Keratinocyte (primary cell): ENCODE data around the gene AXL. TPM values are rescaled to one million over a fixed set of nuclear protein-coding genes. Genes with fewer than 3 reads are reported as not detected.
A peak's percentile ranks its signal among the peaks of the same experiment; 100 is the strongest.

Experiments used
- DNase-seq: peaks from one replicate; pipeline ENCODE4 v3.0.0-alpha.2; 2011; ENCODE audit warnings: low read depth, missing footprints, low spot score
- FAIRE-seq: peaks from 2 replicates; lab custom pipeline; 2011; peaks lifted over from hg19 to GRCh38; lab: Jason Lieb, UNC
- H2AFZ ChIP-seq: 2 replicates; pipeline ENCODE4 v1.6.0; 2012; ENCODE audit warnings: low read length, control low read depth, inconsistent platforms; ENCODE audit not compliant: control insufficient read depth
- H3K27ac ChIP-seq: 2 replicates; pipeline ENCODE4 v1.5.1; 2011; ENCODE audit warnings: low read length; ENCODE audit not compliant: control insufficient read depth, insufficient read depth
- H3K27me3 ChIP-seq: 3 replicates; pipeline ENCODE4 v1.6.0; 2011; ENCODE audit warnings: low read length; ENCODE audit not compliant: control insufficient read depth, insufficient read depth; ENCODE audit errors: extremely low read depth
- H3K36me3 ChIP-seq, 2 experiments: 2 replicates in 1 of 2; 3 replicates in 1 of 2; pipeline ENCODE4 v1.5.1; 2011; ENCODE audit warnings: low read length in 2 of 2, mild to moderate bottlenecking in 1 of 2; ENCODE audit not compliant: control insufficient read depth in 2 of 2, insufficient read depth in 2 of 2; ENCODE audit errors: extremely low read depth in 1 of 2
- H3K4me1 ChIP-seq: 3 replicates; pipeline ENCODE4 v1.5.1; 2011; ENCODE audit warnings: low read length; ENCODE audit not compliant: control insufficient read depth, insufficient read depth; ENCODE audit errors: extremely low read depth
- H3K4me2 ChIP-seq: 3 replicates; pipeline ENCODE4 v1.6.0; 2011; ENCODE audit warnings: low read depth, low read length; ENCODE audit not compliant: control insufficient read depth, insufficient read depth; ENCODE audit errors: extremely low read depth
- H3K4me3 ChIP-seq, 3 experiments: fragments of 200-600 bp in 1 of 3; sonication (generic) in 1 of 3; 2 replicates in 2 of 3; 3 replicates in 1 of 3; pipeline ENCODE4 v1.5.1; 2011 to 2016; ENCODE audit warnings: low read length in 3 of 3, mild to moderate bottlenecking in 3 of 3, control low read depth in 2 of 3, inconsistent platforms in 1 of 3, low read depth in 1 of 3, mixed read lengths in 1 of 3, mixed run types in 1 of 3, moderate library complexity in 1 of 3; ENCODE audit not compliant: control insufficient read depth in 2 of 3, insufficient read depth in 2 of 3; ENCODE audit errors: extremely low read depth in 1 of 3
- H3K79me2 ChIP-seq: 2 replicates; pipeline ENCODE4 v1.6.0; 2012; ENCODE audit warnings: low read length; ENCODE audit not compliant: control insufficient read depth, insufficient read depth
- H3K9ac ChIP-seq: 3 replicates; pipeline ENCODE4 v1.6.0; 2011; ENCODE audit warnings: low read length; ENCODE audit not compliant: control insufficient read depth, insufficient read depth; ENCODE audit errors: extremely low read depth
- H3K9me1 ChIP-seq: 3 replicates; pipeline ENCODE4 v1.6.0; 2011; ENCODE audit warnings: low read length; ENCODE audit not compliant: control insufficient read depth, insufficient read depth; ENCODE audit errors: extremely low read depth
- H3K9me3 ChIP-seq: 2 replicates; pipeline ENCODE4 v1.5.1; 2012; ENCODE audit warnings: low read depth, low read length; ENCODE audit not compliant: control insufficient read depth
- H4K20me1 ChIP-seq: 3 replicates; pipeline ENCODE4 v1.6.0; 2011; ENCODE audit warnings: low read length; ENCODE audit not compliant: control insufficient read depth, insufficient read depth; ENCODE audit errors: extremely low read depth
- EZH2 ChIP-seq: IDR thresholded peaks from one replicate; pipeline ENCODE4 v1.6.1; 2012; ENCODE audit warnings: inconsistent platforms, mild to moderate bottlenecking, low read length, moderate library complexity
- dilution Hi-C: fragments of 300-500 bp; cut with MboI; formaldehyde crosslinking; loops from one replicate; pipeline ENCODE4 v1.7.0; 2020; ENCODE audit warnings: low sequenced_read_pairs; ENCODE audit not compliant: extremely low pct_ligation_motif_present
- polyA plus RNA-seq, 5 experiments: library from polyadenylated mRNA; depleted of rRNA in 3 of 5; stranded (reverse) in 3 of 5; stranded (forward) in 1 of 5; unstranded in 1 of 5; fragments of >200 nt; gene quantifications; 1 replicate in 1 of 5; 2 replicates in 3 of 5; 3 replicates in 1 of 5; pipeline versions ENCODE4 v1.2.1 to v1.2.3, GENCODE V29; 2011 to 2012; ENCODE audit warnings: missing spikeins in 2 of 5, low read depth in 1 of 5, low replicate concordance in 1 of 5
- TF ChIP-seq, protein P1 (sequence below), 3 experiments: IDR thresholded peaks in 1 of 3; conservative IDR thresholded peaks in 1 of 3; optimal IDR thresholded peaks in 1 of 3; 2 replicates in 2 of 3; 3 replicates in 1 of 3; pipeline versions ENCODE3 to v1.5.1; 2011; ENCODE audit warnings: low read length in 3 of 3, mild to moderate bottlenecking in 3 of 3, moderate library complexity in 2 of 3, control low read depth in 1 of 3, inconsistent platforms in 1 of 3; ENCODE audit not compliant: insufficient read depth in 2 of 3; ENCODE audit errors: extremely low read depth in 1 of 3

Gene AXL
- polyA plus RNA-seq, 1 donor (not counting 4 experiments of a cell fraction or from before 2014, with no cell fraction given) = 21.7 TPM

DNA sequence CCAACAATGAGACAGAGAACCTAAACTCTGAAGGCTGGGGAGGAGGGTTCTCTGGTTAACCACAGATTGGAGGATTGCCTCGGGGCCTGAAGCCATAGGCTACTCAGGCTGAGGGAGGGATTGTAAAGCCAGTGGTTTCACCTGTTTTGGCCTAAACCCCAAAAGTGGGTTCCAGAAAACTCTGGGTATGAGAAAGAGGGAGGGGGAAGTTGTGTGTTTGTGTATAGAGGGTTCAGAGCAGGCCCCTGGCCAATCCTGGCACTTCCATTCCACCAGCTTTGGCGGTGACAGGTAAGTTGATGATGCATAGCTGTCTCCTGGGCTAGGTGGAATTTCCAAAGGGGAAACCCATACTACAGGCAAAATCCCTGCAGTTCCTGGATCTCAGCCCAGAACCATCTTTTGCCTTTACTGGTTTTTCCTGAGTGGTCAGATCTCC is 77.4 kb downstream of the AXL start:
- no peaks in the 10 kb centered on the region for H3K9me1 ChIP-seq
- H3K4me3 ChIP-seq = no peak overlapping the region
- H3K27ac ChIP-seq = peak overlapping the region; percentile 65
- dilution Hi-C loops = no loop called here
- H3K27me3 ChIP-seq = no peaks in the 10 kb centered on the region
- DNase-seq = no peak
- no peak for FAIRE-seq
- no peak for TF ChIP-seq EZH2
- TF ChIP-seq, protein P1, sequence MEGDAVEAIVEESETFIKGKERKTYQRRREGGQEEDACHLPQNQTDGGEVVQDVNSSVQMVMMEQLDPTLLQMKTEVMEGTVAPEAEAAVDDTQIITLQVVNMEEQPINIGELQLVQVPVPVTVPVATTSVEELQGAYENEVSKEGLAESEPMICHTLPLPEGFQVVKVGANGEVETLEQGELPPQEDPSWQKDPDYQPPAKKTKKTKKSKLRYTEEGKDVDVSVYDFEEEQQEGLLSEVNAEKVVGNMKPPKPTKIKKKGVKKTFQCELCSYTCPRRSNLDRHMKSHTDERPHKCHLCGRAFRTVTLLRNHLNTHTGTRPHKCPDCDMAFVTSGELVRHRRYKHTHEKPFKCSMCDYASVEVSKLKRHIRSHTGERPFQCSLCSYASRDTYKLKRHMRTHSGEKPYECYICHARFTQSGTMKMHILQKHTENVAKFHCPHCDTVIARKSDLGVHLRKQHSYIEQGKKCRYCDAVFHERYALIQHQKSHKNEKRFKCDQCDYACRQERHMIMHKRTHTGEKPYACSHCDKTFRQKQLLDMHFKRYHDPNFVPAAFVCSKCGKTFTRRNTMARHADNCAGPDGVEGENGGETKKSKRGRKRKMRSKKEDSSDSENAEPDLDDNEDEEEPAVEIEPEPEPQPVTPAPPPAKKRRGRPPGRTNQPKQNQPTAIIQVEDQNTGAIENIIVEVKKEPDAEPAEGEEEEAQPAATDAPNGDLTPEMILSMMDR (optimal IDR thresholded peaks at IDR 0.05 in 1 of 3, IDR thresholded peaks at IDR 0.05 in 1 of 3, conservative IDR thresholded peaks at IDR 0.05 in 1 of 3; ENCODE audit: extremely low read depth in 1 of 3, insufficient read depth in 2 of 3, low read length in 3 of 3) = no peak
- peaks cover 2% of the 10 kb centered on the region for H3K79me2 ChIP-seq
- peaks cover 11% of the 10 kb centered on the region for H3K4me1 ChIP-seq
- H3K36me3 ChIP-seq = peaks cover 67 to 77% of the 10 kb centered on the region in 2 experiments
- H3K9ac ChIP-seq = peak overlapping the region; percentile 14
- no peak overlapping the region for H2AFZ ChIP-seq
- peaks cover 13% of the 10 kb centered on the region for H4K20me1 ChIP-seq
- no peak overlapping the region for H3K4me2 ChIP-seq
- H3K9me3 ChIP-seq = no peaks in the 10 kb centered on the region

DNA sequence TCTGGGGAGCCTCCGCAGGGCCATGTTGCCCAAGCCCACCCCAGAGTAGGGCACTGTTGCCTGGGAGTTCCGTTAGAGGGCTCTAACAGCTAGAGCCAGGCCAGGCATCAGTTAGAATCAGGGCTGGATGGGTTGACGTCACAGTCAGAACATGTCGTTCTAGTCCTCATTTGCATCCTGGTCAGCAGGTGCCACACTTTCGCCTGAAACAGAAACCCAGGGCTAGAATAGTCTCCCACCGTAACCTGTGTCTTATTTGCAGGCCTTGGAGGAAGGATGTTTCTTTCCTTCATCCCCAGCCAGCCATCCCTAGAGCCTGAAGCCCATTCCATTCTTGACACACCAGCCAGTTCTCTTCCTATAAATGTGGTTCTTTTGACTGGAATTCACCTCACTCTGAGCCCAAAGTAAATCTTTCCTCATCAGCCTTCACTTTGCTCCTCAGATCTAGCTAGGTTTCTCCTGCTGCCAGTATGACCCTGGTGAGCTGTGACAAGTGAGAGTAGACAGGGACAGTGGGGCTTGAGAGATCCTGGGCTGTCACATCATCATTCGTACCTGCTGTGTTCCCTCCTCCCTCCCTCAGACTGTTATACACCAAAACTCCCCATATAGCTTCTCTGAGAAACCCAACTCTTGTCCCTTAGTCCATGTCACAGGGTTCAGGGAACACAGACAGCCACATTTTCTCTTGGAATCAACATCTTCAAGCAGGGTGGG is 78.8 kb downstream of the AXL start:
- TF ChIP-seq EZH2 = no peak
- TF ChIP-seq, protein P1 (optimal IDR thresholded peaks at IDR 0.05 in 1 of 3, IDR thresholded peaks at IDR 0.05 in 1 of 3, conservative IDR thresholded peaks at IDR 0.05 in 1 of 3; ENCODE audit: extremely low read depth in 1 of 3, insufficient read depth in 2 of 3, low read length in 3 of 3) = no peak
- Histone ChIP-seq H2AFZ (no peak overlapping the region), H3K36me3 (peaks cover 64 to 71% of the 10 kb centered on the region in 2 experiments), H3K9me1 (no peaks in the 10 kb centered on the region), H3K9ac (no peak overlapping the region), H3K9me3 (no peaks in the 10 kb centered on the region), H3K4me1 (peaks cover 11% of the 10 kb centered on the region), H3K27me3 (no peaks in the 10 kb centered on the region), H3K79me2 (peaks cover 2% of the 10 kb centered on the region), H4K20me1 (peaks cover 13% of the 10 kb centered on the region), H3K4me3 (no peak overlapping the region), H3K27ac (no peak overlapping the region), H3K4me2 (no peak overlapping the region)
- FAIRE-seq (no peak), DNase-seq (no peak)
- dilution Hi-C loops = no loop called here
